ENCODE measurements around the gene PAFAH2.
"Not testable (repeated sequence)": the region's sequence is repeated elsewhere in the genome, so short reads cannot be mapped to it uniquely, and the experiment has no call there.

PAFAH2 gene

GRCh38 chr1:25990702-25991395 lies 7.0 kb downstream of the PAFAH2 start:
- no peak for DNase-seq (ENCODE audit: low read depth)
- TF ChIP-seq CTCF (conservative IDR thresholded peaks at IDR 0.05; ENCODE audit: low read length), result no peak
- H3K4me3 ChIP-seq (ENCODE audit: low read length), result no peak overlapping the region

GRCh38 chr1:25990251-25990650 lies 7.6 kb downstream of the PAFAH2 start:
- DNase-seq (ENCODE audit: low read depth), result no peak
- H3K4me3 ChIP-seq (ENCODE audit: low read length), result no peak overlapping the region
- no peak for TF ChIP-seq CTCF (conservative IDR thresholded peaks at IDR 0.05; ENCODE audit: low read length)

DNA sequence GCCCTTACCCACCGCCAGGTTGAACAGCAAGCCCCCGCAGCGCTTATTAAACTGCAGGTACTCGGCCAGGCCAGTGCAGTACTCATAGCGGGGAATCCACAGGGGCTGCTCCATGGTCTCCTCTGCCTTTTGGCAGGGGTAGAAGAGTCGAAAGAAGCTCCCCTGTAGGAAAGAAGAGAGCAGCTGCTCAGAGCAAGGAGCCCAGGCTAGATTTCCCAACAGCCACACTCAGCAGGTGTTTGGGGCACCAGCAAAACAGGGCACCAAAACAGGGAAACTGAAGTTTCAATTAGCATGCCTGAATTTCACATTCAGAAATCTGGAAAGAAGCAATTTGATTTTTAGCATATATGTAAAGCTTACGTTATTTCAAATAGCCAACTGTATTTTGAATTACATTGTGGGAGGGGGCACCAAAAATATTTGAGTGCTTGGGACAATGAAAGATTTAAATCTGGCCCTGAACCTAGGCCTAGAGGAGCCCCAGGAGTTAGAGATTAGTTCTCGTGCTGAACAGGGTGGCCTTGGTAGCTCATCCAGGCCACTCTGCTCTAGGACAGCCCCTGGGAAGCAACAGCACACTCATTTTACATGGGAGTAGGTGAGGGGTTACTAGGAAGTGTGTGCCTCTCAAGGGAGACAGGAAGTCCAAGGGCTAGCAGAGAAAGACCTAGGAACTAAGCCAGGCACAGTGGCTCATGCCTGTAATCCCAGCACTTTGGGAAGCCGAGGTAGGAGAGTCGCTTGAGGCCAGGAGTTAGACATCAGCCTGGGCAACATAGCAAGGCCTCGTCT lies 8.2 kb downstream of the PAFAH2 start:
- no peak for TF ChIP-seq CTCF (conservative IDR thresholded peaks at IDR 0.05; ENCODE audit: low read length)
- no peak overlapping the region for H3K4me3 ChIP-seq (ENCODE audit: low read length)
- no peak for DNase-seq (ENCODE audit: low read depth)

DNA sequence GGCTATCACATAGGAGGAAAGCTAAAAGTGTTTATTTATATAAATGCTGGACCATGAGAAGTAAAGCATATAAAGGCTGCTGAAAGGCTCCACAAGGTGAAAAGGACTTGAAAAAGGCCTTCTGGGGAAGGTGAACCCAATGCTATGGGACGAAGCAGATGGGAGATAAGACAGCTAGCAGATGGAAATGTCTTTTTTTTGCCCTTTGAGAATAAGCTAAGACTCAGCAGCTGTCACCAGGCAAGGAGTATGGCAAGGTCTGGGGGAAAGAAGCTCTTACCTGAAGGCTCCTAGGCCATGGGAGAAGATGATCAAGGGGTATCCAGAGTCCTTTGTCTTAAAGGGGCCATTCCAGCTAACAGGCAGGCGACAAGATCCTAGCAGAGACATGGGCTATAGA lies 9.9 kb downstream of the PAFAH2 start:
- no peak for TF ChIP-seq CTCF (conservative IDR thresholded peaks at IDR 0.05; ENCODE audit: low read length)
- DNase-seq (ENCODE audit: low read depth), result no peak
- no peak overlapping the region for H3K4me3 ChIP-seq (ENCODE audit: low read length)

- not testable (repeated sequence) for H3K4me3 ChIP-seq (ENCODE audit: low read length); DNase-seq (ENCODE audit: low read depth)
Measured at GRCh38 chr1:25986773-25987172, 11.1 kb downstream of the PAFAH2 start.

GRCh38 chr1:25985670-25986069 lies 12.2 kb downstream of the PAFAH2 start:
- H3K4me3 ChIP-seq (ENCODE audit: low read length), result no peak overlapping the region
- DNase-seq (ENCODE audit: low read depth), result no peak
- TF ChIP-seq CTCF (conservative IDR thresholded peaks at IDR 0.05; ENCODE audit: low read length), result no peak

GRCh38 chr1:25985171-25985570 lies 12.7 kb downstream of the PAFAH2 start:
- DNase-seq (ENCODE audit: low read depth), result no peak
- no peak for TF ChIP-seq CTCF (conservative IDR thresholded peaks at IDR 0.05; ENCODE audit: low read length)
- no peak overlapping the region for H3K4me3 ChIP-seq (ENCODE audit: low read length)
